DOHH2 (cell line): ENCODE results near the gene SEH1L.

ENCODE experiments used
- CTCF ChIP-seq: fragments of 200-600 bp; sonication (generic); IDR thresholded peaks from one replicate; pipeline ENCODE4 v1.5.1; 2014; ENCODE audit warnings: antibody characterized with exemption, mild to moderate bottlenecking, low read depth, low read length; ENCODE audit not compliant: poor library complexity, severe bottlenecking
- EZH2phosphoT487 ChIP-seq: fragments of 200-600 bp; sonication (generic); IDR thresholded peaks from 2 replicates; pipeline ENCODE4 v1.6.1; 2017; ENCODE audit warnings: borderline replicate concordance, mild to moderate bottlenecking, antibody characterized with exemption, low read length, moderate library complexity, mixed read lengths

GRCh38 chr18:12921178-12921577, 26.6 kb upstream of the SEH1L start:
- TF ChIP-seq CTCF (no peak), EZH2phosphoT487 (no peak)
